ENCODE data around the gene NSUN4. TPM values are rescaled to one million over a fixed set of nuclear protein-coding genes. Genes with fewer than 3 reads are reported as not detected.

Gene NSUN4
- total RNA-seq, 1 donor from 2014 or later = 29.6 TPM

- TF ChIP-seq CTCF (IDR thresholded peaks at IDR 0.05; ENCODE audit: insufficient read depth, low read length, poor library complexity, severe bottlenecking) = no peak
- no peak for DNase-seq (ENCODE audit: low read depth)
- no peak overlapping the region for H3K4me3 ChIP-seq (ENCODE audit: low read depth, low read length)
- no peaks in the 10 kb centered on the region for H3K36me3 ChIP-seq (ENCODE audit: control insufficient read depth, insufficient read depth, low read length)
- no peaks in the 10 kb centered on the region for H3K27me3 ChIP-seq (ENCODE audit: control insufficient read depth, insufficient read depth, low read length)
Observed at GRCh38 chr1:46372431-46372830, 31.8 kb downstream of the NSUN4 start.

- TF ChIP-seq CTCF (IDR thresholded peaks at IDR 0.05; ENCODE audit: insufficient read depth, low read length, poor library complexity, severe bottlenecking) = no peak
- DNase-seq (ENCODE audit: low read depth) = no peak
- H3K4me3 ChIP-seq (ENCODE audit: low read depth, low read length) = no peak overlapping the region
Observed at GRCh38 chr1:46379996-46380395, 39.4 kb downstream of the NSUN4 start.

GRCh38 chr1:46380508-46380907, 39.9 kb downstream of the NSUN4 start:
- DNase-seq (ENCODE audit: low read depth) = no peak
- TF ChIP-seq CTCF (IDR thresholded peaks at IDR 0.05; ENCODE audit: insufficient read depth, low read length, poor library complexity, severe bottlenecking) = no peak
- no peaks in the 10 kb centered on the region for H3K27me3 ChIP-seq (ENCODE audit: control insufficient read depth, insufficient read depth, low read length)
- no peaks in the 10 kb centered on the region for H3K36me3 ChIP-seq (ENCODE audit: control insufficient read depth, insufficient read depth, low read length)
- no peak overlapping the region for H3K4me3 ChIP-seq (ENCODE audit: low read depth, low read length)

More at GRCh38 chr1:46379996-46380395, 39.4 kb downstream of the NSUN4 start:
- Histone ChIP-seq H3K36me3 (ENCODE audit: control insufficient read depth, insufficient read depth, low read length) (no peaks in the 10 kb centered on the region), H3K27me3 (ENCODE audit: control insufficient read depth, insufficient read depth, low read length) (no peaks in the 10 kb centered on the region)

- Histone ChIP-seq H3K36me3 (ENCODE audit: control insufficient read depth, insufficient read depth, low read length) (no peaks in the 10 kb centered on the region), H3K4me3 (ENCODE audit: low read depth, low read length) (no peak overlapping the region), H3K27me3 (ENCODE audit: control insufficient read depth, insufficient read depth, low read length) (peaks cover 8% of the 10 kb centered on the region)
- DNase-seq (ENCODE audit: low read depth) = no peak
- TF ChIP-seq CTCF (IDR thresholded peaks at IDR 0.05; ENCODE audit: insufficient read depth, low read length, poor library complexity, severe bottlenecking) = no peak
Observed at GRCh38 chr1:46393510-46393909, 52.9 kb downstream of the NSUN4 start.

GRCh38 chr1:46394108-46394871, 53.7 kb downstream of the NSUN4 start, which contains the start of gene FAAH:
FAAH (plus strand) TSS chr1:46394317; CDS start chr1:46394349, 32 bp downstream.
- TF ChIP-seq CTCF (IDR thresholded peaks at IDR 0.05; ENCODE audit: insufficient read depth, low read length, poor library complexity, severe bottlenecking) = no peak
- H3K27me3 ChIP-seq (ENCODE audit: control insufficient read depth, insufficient read depth, low read length) = peaks cover 8% of the 10 kb centered on the region
- peak within 1 kb of the TSS; percentile 41 for H3K4me3 ChIP-seq (ENCODE audit: low read depth, low read length)
- H3K36me3 ChIP-seq (ENCODE audit: control insufficient read depth, insufficient read depth, low read length) = no peaks in the 10 kb centered on the region
- no peak for DNase-seq (ENCODE audit: low read depth)

Data from kidney epithelial cell (primary cell).